ENCODE measurements around the gene ERBB4.
"Not testable (repeated sequence)": the region's sequence is repeated elsewhere in the genome, so short reads cannot be mapped to it uniquely, and the experiment has no call there.

The ERBB4 gene

DNA sequence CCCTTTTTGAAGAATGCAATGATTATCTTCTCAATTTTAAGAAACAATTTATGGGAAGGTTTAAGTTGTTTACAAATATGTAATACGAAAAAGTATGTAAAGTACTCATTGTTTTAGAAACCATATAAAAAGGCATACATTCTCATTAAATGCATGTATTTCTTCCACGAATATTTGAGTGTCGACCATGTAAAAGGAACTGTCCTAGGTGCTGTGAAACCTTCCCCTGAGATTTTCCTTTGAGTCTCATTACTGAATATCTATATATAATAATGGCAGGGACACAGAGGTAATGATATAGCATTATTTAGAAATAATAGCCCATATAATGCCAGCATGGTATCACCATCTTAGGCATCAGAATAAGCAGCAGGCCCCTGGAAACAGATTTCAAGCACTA lies 239.3 kb downstream of the ERBB4 start:
- DNase-seq (ENCODE audit: low read depth): no peak

- no peak for DNase-seq (ENCODE audit: low read depth)
Measured at GRCh38 chr2:212295571-212295970, 243.0 kb downstream of the ERBB4 start.

DNA sequence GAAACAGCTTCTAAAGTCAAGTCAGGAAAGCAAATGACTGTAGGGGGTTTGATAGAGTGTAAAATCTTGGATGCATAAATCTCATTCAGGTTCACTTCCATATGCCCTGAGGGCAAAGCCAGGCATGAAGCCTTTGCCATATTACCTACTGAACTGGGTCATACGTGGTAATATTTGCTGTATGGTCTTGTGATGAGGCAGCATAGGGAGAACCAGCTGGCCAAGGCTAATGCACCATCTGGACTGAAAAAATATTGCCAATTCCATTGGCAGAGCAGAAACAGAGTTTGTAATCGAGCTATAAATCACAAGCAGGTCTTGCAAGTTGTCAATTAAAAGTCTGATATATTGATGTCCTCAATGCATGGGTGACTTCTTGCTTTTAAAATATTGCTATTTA lies 243.8 kb downstream of the ERBB4 start:
- DNase-seq (ENCODE audit: low read depth): no peak

DNA sequence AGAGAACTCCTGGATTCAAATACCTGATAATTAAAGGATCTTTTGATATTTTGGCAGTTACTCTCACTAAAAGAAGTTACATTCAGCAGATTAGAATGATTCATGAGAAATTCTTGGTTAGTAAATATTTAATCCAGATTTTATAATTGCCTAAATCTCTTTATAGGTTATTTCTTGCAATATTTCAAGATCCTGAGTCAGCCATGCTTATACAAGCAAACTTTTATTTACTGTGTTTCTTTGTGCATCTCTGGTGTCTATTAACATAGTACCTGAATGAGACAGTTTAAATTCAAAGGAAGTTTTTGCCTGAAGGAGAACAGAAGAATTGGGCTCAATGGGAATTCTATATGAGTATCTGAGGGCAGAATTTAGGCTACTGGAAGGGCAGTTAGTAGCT lies 249.3 kb downstream of the ERBB4 start:
- DNase-seq (ENCODE audit: low read depth): no peak

- DNase-seq (ENCODE audit: low read depth): no peak
Measured at GRCh38 chr2:212288308-212288707, 250.3 kb downstream of the ERBB4 start.

DNA sequence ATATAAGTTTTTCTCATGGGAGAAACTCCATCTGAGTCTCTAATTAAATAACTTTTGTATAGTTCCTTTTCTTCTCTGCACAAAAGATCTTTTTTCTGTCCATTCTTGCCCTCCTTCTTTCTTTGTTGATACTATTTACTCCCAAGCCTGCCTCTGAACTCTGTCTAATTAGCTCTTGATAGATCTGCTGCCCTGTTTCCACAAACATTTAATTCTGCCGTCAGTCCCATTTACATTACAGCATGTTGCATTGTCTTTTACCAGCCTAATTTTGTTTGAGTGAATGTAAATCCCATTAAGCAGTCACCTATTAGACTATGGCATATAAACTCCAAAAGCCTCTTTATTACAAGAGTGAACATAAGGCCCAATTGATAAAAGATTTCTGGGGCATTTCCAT lies 254.4 kb downstream of the ERBB4 start:
- no peak for DNase-seq (ENCODE audit: low read depth)

GRCh38 chr2:212282671-212283261 lies 255.8 kb downstream of the ERBB4 start:
- no peak for DNase-seq (ENCODE audit: low read depth)

DNA sequence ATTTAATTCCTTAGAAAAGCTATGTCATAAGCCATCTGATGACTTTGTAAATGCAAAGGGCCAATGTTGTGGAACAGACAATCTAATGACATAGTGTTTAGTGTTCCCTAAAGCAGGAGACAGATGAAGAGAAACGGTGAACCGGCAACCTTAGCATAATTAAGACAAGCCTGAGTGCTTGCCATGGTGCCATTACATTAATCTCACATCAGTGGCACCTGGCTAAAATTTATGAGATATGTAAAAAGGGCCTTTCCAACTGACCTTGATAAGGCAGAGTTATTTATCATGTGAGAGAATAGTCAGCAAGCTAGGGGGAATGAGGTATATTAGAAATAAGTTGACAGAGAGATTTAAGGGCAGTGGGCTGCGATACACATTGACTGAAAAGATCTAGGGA lies 261.8 kb downstream of the ERBB4 start:
- DNase-seq (ENCODE audit: low read depth): no peak

GRCh38 chr2:212274215-212274614 lies 264.4 kb downstream of the ERBB4 start:
- DNase-seq (ENCODE audit: low read depth): no peak

DNA sequence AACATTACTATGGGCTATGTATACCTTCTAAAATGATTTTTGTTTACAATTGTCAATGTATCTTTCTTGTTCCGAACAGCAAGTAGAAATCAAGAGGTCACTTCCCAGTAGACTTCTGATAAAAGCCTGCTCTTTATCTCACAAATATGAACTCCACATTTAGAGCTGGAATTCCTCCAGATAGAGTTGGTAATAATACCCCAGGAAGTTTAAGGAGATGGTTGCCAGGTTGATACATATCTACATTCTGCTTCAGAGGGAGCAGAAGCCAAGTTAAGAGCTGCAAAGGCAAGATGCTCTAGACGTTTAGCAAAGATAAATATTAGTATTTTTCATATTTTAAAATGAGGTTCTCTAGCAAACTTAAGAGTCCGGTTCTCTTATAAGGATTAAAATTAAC lies 267.0 kb downstream of the ERBB4 start:
- DNase-seq (ENCODE audit: low read depth): no peak

GRCh38 chr2:212269005-212269404 lies 269.6 kb downstream of the ERBB4 start:
- no peak for DNase-seq (ENCODE audit: low read depth)

- no peak for DNase-seq (ENCODE audit: low read depth)
Measured at GRCh38 chr2:212266297-212266696, 272.3 kb downstream of the ERBB4 start.

DNA sequence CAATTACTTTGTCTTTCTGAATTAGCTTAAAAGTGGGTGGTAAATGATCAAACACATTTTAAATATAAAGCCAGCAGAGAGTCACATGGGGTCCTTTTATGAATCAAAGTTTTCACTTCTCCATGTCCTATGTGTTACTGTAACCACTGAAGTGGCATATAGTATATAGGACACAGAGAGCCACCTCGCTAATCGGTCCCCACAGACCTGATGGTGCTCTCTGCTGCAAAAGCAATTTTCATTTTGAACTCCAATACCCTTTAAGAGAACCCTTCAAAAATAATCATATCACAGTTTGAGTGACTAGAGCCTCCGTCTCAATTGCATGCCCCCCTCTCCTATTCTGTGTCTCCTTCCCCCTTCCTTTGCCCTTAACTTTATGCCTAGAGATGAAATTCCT lies 272.8 kb downstream of the ERBB4 start:
- no peak for DNase-seq (ENCODE audit: low read depth)

- DNase-seq (ENCODE audit: low read depth): no peak
Measured at GRCh38 chr2:212264187-212264586, 274.4 kb downstream of the ERBB4 start.

DNA sequence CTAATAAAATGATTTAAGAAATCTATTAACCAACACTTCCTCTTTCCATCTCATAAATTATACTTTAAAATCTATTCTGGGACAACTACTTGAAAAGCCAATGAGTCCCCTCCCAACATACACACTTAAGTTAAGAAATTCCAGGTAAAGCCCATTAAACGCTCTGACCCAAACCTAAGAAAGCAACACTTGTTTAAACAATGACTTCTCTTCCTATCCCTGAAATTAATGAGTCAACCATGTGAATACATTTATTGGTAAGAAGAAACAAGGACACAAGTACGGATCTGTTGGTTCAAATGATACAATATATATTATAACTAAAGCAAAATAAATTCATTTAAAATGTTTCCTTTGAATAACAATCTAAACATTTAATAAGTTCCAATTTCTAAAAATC lies 279.4 kb downstream of the ERBB4 start:
- DNase-seq (ENCODE audit: low read depth): no peak

DNA sequence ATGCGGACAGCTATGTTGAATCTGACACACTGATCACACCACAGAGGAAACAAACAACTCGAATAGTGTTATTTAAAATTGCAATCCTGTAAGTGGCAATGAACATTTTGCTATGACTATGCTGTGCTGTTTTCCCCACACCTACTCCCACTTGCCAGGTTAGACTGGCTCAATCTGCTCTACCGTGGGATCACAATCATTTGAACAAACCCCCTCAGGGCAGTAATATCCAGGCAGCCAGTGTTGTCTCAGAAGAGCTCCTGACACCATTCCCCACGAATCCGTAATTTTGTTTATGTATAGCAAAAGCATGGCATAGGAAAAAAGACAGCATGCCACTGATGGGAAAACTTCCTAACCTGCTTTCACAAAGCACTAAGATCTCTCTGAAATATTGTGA lies 284.3 kb downstream of the ERBB4 start:
- DNase-seq (ENCODE audit: low read depth): no peak

DNA sequence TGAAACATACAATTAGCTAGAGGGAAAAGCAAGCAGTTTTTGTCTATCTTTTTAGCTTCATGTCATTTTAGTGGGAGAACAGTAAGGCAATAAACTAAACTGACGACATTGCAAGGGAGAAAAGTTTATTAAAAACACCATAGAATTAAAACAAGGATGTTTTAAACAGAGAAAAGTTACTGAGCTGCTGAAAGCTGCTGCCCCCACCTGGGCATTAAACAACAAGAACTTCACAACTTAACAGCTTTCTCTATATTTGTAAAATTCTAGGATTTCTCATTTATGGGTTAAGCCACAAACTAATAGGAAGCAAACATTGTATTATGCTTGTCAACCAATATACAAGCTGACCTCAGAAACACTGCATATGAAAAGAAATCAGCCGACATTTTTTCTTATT lies 289.2 kb downstream of the ERBB4 start:
- no peak for DNase-seq (ENCODE audit: low read depth)

DNA sequence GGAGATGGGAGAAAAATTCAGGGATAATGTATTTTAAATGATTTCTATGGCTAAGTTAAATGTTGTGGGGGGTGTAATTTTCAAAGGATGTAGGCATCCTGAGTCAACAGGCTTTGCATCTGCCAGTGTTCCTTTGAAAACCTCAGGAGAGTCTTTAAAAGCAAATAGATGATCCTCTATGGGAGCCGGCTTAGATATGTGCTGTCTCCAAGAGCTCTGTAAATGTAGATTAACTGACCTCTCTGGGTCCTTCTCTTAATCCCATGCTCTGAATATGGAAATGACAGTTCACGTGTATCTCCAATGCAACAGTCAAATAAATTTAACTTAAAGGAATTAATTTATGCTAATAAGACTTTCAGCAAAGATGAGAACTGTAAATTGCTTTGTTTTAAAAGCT lies 292.7 kb downstream of the ERBB4 start:
- no peak for DNase-seq (ENCODE audit: low read depth)

DNA sequence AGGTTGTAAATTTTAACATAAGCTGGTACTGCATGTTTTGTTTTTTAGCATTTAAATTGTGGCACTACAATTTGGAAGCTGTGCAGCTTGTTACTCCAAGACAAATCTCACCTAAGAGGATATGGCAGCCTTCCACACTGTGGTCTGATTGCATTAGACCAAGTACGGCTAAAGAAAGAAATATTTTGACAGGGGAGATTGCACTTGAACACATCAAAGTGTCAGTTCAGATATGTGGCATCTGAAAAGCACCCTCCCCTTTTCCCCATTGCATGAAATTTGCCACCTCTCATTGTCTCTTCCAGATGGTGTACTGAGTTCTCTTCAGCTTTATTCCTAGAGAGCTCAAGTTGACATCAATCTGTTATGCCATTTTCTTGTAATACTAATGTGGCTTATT lies 295.9 kb downstream of the ERBB4 start:
- DNase-seq (ENCODE audit: low read depth): no peak

DNA sequence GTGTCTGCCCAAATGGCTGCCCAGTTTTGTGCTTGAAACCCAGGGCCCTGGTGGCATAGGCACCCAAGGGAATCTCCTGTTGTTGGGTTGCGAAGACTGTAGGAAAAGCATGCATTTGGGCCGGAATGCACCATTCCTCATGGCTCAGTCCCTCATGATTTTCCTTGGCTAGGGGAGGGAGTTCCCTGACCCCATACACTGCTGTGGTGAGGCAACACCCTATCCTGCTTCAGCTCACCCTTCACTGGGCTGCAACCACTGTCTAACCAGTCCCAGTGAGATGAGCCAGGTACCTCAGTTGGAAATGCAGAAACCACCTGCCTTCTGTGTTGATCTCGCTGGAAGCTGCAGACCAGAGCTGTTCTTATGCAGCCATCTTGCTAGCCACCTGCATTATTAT lies 300.4 kb downstream of the ERBB4 start:
- not testable (repeated sequence) for DNase-seq (ENCODE audit: low read depth)

DNA sequence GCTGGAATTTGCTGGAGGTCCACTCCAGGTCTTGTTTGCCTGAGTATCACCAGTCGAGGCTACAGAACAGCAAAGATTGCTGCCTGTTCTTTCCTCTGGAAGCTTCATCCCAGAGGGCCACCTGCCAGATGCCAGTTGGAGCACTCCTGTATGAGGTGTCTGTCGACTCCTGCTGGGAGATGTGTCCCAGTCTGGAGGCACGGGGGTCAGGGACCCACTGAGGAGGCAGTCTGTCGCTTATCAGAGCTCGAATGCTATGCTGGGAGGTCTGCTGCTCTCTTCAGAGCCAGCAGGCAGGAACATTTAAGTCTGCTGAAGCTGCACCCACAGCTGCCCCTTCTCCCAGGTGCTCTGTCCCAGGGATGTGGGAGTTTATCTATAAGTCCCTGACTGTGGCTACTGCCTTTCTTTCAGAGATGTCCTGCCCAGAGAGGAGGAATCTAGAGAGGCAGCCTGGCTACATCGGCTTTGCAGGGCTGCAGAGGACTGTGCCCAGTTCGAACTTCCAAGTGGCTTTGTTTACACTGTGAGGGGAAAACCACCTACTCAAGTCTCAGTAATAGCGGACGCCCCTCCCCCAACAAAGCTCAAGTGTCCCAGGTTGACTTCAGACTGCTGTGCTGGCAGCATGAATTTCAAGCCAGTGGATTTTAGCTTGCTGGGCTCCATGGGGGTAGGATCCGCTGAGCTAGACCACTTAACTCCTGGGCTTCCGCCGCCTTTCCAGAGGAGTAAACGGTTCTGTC lies 301.1 kb downstream of the ERBB4 start:
- DNase-seq (ENCODE audit: low read depth): no peak

- DNase-seq (ENCODE audit: low read depth): no peak
Measured at GRCh38 chr2:212228743-212229171, 309.8 kb downstream of the ERBB4 start.

- DNase-seq (ENCODE audit: low read depth): no peak
Measured at GRCh38 chr2:212227755-212228154, 310.8 kb downstream of the ERBB4 start.

DNA sequence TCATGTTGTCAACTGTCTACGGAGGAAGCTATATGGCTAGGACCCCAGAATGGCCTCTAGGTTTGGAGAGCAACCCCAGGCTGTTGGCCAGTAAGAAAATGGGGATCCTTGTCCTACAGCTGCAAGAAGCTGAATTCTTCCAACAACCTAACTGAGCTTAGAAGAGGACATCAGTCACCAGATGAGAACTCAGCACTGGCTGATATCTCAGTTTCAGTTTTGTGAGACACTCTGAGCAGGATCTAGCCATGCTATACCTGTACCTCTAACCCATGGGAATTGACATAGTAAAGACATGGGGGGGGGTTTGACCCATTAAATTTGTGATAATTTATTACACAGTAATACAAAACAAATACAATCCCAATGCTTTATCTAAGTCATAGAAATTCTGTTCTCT lies 312.5 kb downstream of the ERBB4 start:
- no peak for DNase-seq (ENCODE audit: low read depth)
